MM.1S (cell line): ENCODE results near the gene TTC7B.

Source experiments
- DNase-seq: peaks from one replicate; pipeline ENCODE4 v3.0.0-alpha.2; 2015
- H2AFZ ChIP-seq: fragments of 300-600 bp; sonication (generic); 2 replicates; pipeline ENCODE4 v1.6.0; 2016; ENCODE audit warnings: antibody characterized with exemption, low read length
- H3F3A ChIP-seq: fragments of 300-600 bp; sonication (generic); 2 replicates; pipeline ENCODE4 v1.6.1; 2016; ENCODE audit warnings: mild to moderate bottlenecking, antibody characterized with exemption, low read length, moderate library complexity, mixed read lengths; ENCODE audit not compliant: insufficient read depth
- H3K27ac ChIP-seq: fragments of 300-600 bp; sonication (generic); 2 replicates; pipeline ENCODE4 v1.5.1; 2016; ENCODE audit warnings: mild to moderate bottlenecking, low read length
- H3K27me3 ChIP-seq: fragments of 300-600 bp; sonication (generic); replicated peaks from 2 replicates; pipeline ENCODE4 v1.6.0; 2016; ENCODE audit warnings: low read length; ENCODE audit not compliant: insufficient read depth
- H3K36me3 ChIP-seq: fragments of 300-600 bp; sonication (generic); replicated peaks from 2 replicates; pipeline ENCODE4 v1.6.1; 2016; ENCODE audit warnings: mild to moderate bottlenecking, low read length, mixed read lengths; ENCODE audit not compliant: insufficient read depth
- H3K4me1 ChIP-seq: fragments of 300-600 bp; sonication (generic); 2 replicates; pipeline ENCODE4 v1.6.1; 2016; ENCODE audit warnings: low read length, mixed read lengths
- H3K4me2 ChIP-seq: fragments of 300-600 bp; sonication (generic); 2 replicates; pipeline ENCODE4 v1.6.0; 2016; ENCODE audit warnings: low read depth, low read length
- H3K4me3 ChIP-seq: fragments of 300-600 bp; sonication (generic); 2 replicates; pipeline ENCODE4 v1.5.1; 2016; ENCODE audit warnings: low read length, mixed read lengths
- H3K79me2 ChIP-seq: fragments of 300-600 bp; sonication (generic); 2 replicates; pipeline ENCODE4 v1.6.1; 2016; ENCODE audit warnings: mixed run types, low read length, mixed read lengths
- H3K9ac ChIP-seq: fragments of 300-600 bp; sonication (generic); 2 replicates; pipeline ENCODE4 v1.6.1; 2016; ENCODE audit warnings: low read length, mixed read lengths
- H3K9me2 ChIP-seq: fragments of 300-600 bp; sonication (generic); replicated peaks from 2 replicates; pipeline ENCODE4 v1.6.1; 2016; ENCODE audit warnings: mild to moderate bottlenecking, low read length, mixed read lengths; ENCODE audit not compliant: insufficient read depth
- H3K9me3 ChIP-seq: fragments of 300-600 bp; sonication (generic); replicated peaks from 2 replicates; pipeline ENCODE4 v1.6.1; 2016; ENCODE audit warnings: mild to moderate bottlenecking, low read length, mixed read lengths; ENCODE audit not compliant: insufficient read depth
- H4K20me1 ChIP-seq: fragments of 300-600 bp; sonication (generic); 2 replicates; pipeline ENCODE4 v1.6.1; 2016; ENCODE audit warnings: mild to moderate bottlenecking, low read length, moderate library complexity, mixed read lengths; ENCODE audit not compliant: insufficient read depth
- EZH2 ChIP-seq: fragments of 300-600 bp; sonication (generic); optimal IDR thresholded peaks from 2 replicates; pipeline ENCODE3; 2017; ENCODE audit warnings: low read depth, mild to moderate bottlenecking, antibody characterized with exemption, low read length, mixed read lengths
- EZH2phosphoT487 ChIP-seq: fragments of 300-600 bp; sonication (generic); IDR thresholded peaks from 2 replicates; pipeline ENCODE4 v1.6.1; 2018; ENCODE audit warnings: antibody characterized with exemption, low read length
- TF ChIP-seq, protein P1 (sequence below): fragments of 300-600 bp; sonication (generic); IDR thresholded peaks from 2 replicates; pipeline ENCODE4 v1.5.1; 2016; ENCODE audit warnings: antibody characterized with exemption, low read length, mixed read lengths

TTC7B gene

DNA sequence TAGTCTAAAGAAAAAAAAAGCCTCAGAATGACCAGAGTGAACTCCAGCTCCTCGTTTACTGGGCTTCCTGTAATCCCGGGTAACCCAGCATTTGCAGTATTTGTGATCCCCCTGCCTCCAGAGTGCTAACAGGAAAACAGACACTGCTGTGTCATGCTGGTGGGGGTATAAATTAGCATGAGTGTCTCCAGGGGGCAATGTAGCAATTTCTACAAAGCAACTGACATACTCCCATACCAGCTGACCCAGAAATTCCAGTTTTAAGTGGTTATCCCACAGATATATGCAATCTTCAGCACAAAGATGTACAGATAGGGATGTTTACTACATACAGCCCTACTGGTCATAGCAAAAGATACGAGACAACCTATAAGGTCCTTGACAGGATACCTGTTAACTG, 18.8 kb downstream of the TTC7B start:
- Histone ChIP-seq H3K4me3 (no peak overlapping the region), H3K4me2 (no peak overlapping the region), H3K9ac (no peak overlapping the region), H2AFZ (no peak overlapping the region), H3K36me3 (no peaks in the 10 kb centered on the region), H3K79me2 (no peaks in the 10 kb centered on the region), H3K9me2 (no peaks in the 10 kb centered on the region), H3F3A (no peaks in the 10 kb centered on the region), H3K9me3 (no peaks in the 10 kb centered on the region), H3K27ac (no peak overlapping the region), H3K27me3 (no peaks in the 10 kb centered on the region), H4K20me1 (no peaks in the 10 kb centered on the region), H3K4me1 (no peaks in the 10 kb centered on the region)
- TF ChIP-seq, protein P1, sequence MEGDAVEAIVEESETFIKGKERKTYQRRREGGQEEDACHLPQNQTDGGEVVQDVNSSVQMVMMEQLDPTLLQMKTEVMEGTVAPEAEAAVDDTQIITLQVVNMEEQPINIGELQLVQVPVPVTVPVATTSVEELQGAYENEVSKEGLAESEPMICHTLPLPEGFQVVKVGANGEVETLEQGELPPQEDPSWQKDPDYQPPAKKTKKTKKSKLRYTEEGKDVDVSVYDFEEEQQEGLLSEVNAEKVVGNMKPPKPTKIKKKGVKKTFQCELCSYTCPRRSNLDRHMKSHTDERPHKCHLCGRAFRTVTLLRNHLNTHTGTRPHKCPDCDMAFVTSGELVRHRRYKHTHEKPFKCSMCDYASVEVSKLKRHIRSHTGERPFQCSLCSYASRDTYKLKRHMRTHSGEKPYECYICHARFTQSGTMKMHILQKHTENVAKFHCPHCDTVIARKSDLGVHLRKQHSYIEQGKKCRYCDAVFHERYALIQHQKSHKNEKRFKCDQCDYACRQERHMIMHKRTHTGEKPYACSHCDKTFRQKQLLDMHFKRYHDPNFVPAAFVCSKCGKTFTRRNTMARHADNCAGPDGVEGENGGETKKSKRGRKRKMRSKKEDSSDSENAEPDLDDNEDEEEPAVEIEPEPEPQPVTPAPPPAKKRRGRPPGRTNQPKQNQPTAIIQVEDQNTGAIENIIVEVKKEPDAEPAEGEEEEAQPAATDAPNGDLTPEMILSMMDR, result no peak
- TF ChIP-seq EZH2phosphoT487 (no peak), EZH2 (no peak)
- DNase-seq, result no peak

GRCh38 chr14:90796329-90796728, 19.9 kb downstream of the TTC7B start:
- H3K4me2 ChIP-seq, result no peak overlapping the region
- no peak overlapping the region for H3K9ac ChIP-seq
- H4K20me1 ChIP-seq, result no peaks in the 10 kb centered on the region
- no peaks in the 10 kb centered on the region for H3K4me1 ChIP-seq
- no peaks in the 10 kb centered on the region for H3K36me3 ChIP-seq
- H3K79me2 ChIP-seq, result no peaks in the 10 kb centered on the region
- H3F3A ChIP-seq, result no peaks in the 10 kb centered on the region
- H3K9me3 ChIP-seq, result no peaks in the 10 kb centered on the region
- H2AFZ ChIP-seq, result no peak overlapping the region
- H3K9me2 ChIP-seq, result no peaks in the 10 kb centered on the region
- no peaks in the 10 kb centered on the region for H3K27me3 ChIP-seq
- no peak overlapping the region for H3K27ac ChIP-seq
- DNase-seq, result no peak
- no peak for TF ChIP-seq EZH2phosphoT487
- TF ChIP-seq EZH2, result no peak
- TF ChIP-seq, protein P1, result no peak
- no peak overlapping the region for H3K4me3 ChIP-seq

- Histone ChIP-seq H3K9ac (no peak overlapping the region), H3K4me3 (no peak overlapping the region), H3K79me2 (no peaks in the 10 kb centered on the region)
Measured at GRCh38 chr14:90795744-90796143, 20.5 kb downstream of the TTC7B start.

More at GRCh38 chr14:90795744-90796143, 20.5 kb downstream of the TTC7B start:
- no peaks in the 10 kb centered on the region for H3K27me3 ChIP-seq
- H3K27ac ChIP-seq, result no peak overlapping the region
- no peaks in the 10 kb centered on the region for H3K9me3 ChIP-seq
- H3K9me2 ChIP-seq, result no peaks in the 10 kb centered on the region
- no peaks in the 10 kb centered on the region for H3K36me3 ChIP-seq
- H3F3A ChIP-seq, result no peaks in the 10 kb centered on the region
- no peak for DNase-seq
- no peak overlapping the region for H2AFZ ChIP-seq
- no peak overlapping the region for H3K4me2 ChIP-seq
- TF ChIP-seq EZH2phosphoT487 (no peak), EZH2 (no peak)
- TF ChIP-seq, protein P1, result no peak
- H3K4me1 ChIP-seq, result no peaks in the 10 kb centered on the region
- no peaks in the 10 kb centered on the region for H4K20me1 ChIP-seq
